GM19463 (cell line): ENCODE measurements around the gene KRTAP5-4.
"Not testable (repeated sequence)": the region's sequence is repeated elsewhere in the genome, so short reads cannot be mapped to it uniquely, and the experiment has no call there.

Experiments
- ATAC-seq: cut with Tn5 transposase; IDR thresholded peaks from one replicate; pipeline ENCODE4 v1.9.1; 2021; ENCODE audit warnings: mild to moderate bottlenecking, moderate library complexity; ENCODE audit not compliant: unreplicated experiment

KRTAP5-4 gene

GRCh38 chr11:1653541-1654387, 31.8 kb upstream of the KRTAP5-4 start:
- ATAC-seq = no peak

GRCh38 chr11:1652771-1653540, 31.0 kb upstream of the KRTAP5-4 start:
- no peak for ATAC-seq

- ATAC-seq = no peak
Measured at GRCh38 chr11:1652442-1652770, 30.5 kb upstream of the KRTAP5-4 start.

- no peak for ATAC-seq
Measured at GRCh38 chr11:1652026-1652425, 30.1 kb upstream of the KRTAP5-4 start.

- no peak for ATAC-seq
Measured at GRCh38 chr11:1651411-1651980, 29.6 kb upstream of the KRTAP5-4 start.

- no peak for ATAC-seq
Measured at GRCh38 chr11:1650918-1651262, 29.0 kb upstream of the KRTAP5-4 start.

GRCh38 chr11:1650034-1650917, 28.3 kb upstream of the KRTAP5-4 start:
- no peak for ATAC-seq

- no peak for ATAC-seq
Measured at GRCh38 chr11:1648653-1649420, 26.9 kb upstream of the KRTAP5-4 start.

- no peak for ATAC-seq
Measured at GRCh38 chr11:1647901-1648652, 26.1 kb upstream of the KRTAP5-4 start.

- ATAC-seq = not testable (repeated sequence)
Measured at GRCh38 chr11:1646540-1646939, 24.6 kb upstream of the KRTAP5-4 start.

- no peak for ATAC-seq
Measured at GRCh38 chr11:1645357-1645821, 23.5 kb upstream of the KRTAP5-4 start.

- no peak for ATAC-seq
Measured at GRCh38 chr11:1644601-1645356, 22.8 kb upstream of the KRTAP5-4 start.

- ATAC-seq = no peak
Measured at GRCh38 chr11:1643146-1643690, 21.3 kb upstream of the KRTAP5-4 start.

GRCh38 chr11:1642288-1643145, 20.6 kb upstream of the KRTAP5-4 start:
- ATAC-seq = no peak

GRCh38 chr11:1641096-1641495, 19.2 kb upstream of the KRTAP5-4 start:
- ATAC-seq = no peak

GRCh38 chr11:1640076-1640946, 18.4 kb upstream of the KRTAP5-4 start:
- ATAC-seq = no peak

- no peak for ATAC-seq
Measured at GRCh38 chr11:1639666-1640065, 17.7 kb upstream of the KRTAP5-4 start.
